Caco-2 (cell line): Measurements from ENCODE around the gene UBAP2. TPM values are rescaled to one million over a fixed set of nuclear protein-coding genes. Genes with fewer than 3 reads are reported as not detected.

Source experiments
- BruUV-seq: library from RNA; stranded (reverse); fragments of 400-500 nt; replicated peaks from 2 replicates; lab custom pipeline; 2021; lab: Mats Ljungman, UMichigan
- CTCF ChIA-PET: fragments of 300-600 bp; sonication (Branson Sonifier 250); formaldehyde crosslinking; loops from one replicate; lab custom pipeline; 2022; ENCODE audit warnings: antibody characterized with exemption; lab: Charles Lee
- POLR2A ChIA-PET: fragments of 300-600 bp; sonication (Branson Sonifier 250); formaldehyde crosslinking; loops from one replicate; lab custom pipeline; 2022; ENCODE audit warnings: antibody characterized with exemption; lab: Charles Lee
- DNase-seq, 2 experiments: peaks; one replicate each; pipeline versions ENCODE4 v3.0.0 to v3.0.0-alpha.2; 2020 to 2022
- H3K27me3 ChIP-seq: replicated peaks from 2 replicates; pipeline ENCODE4 v1.6.0; 2011; ENCODE audit warnings: low read length; ENCODE audit not compliant: control insufficient read depth, insufficient read depth
- H3K36me3 ChIP-seq: 2 replicates; pipeline ENCODE4 v1.5.1; 2011; ENCODE audit warnings: low read length; ENCODE audit not compliant: control insufficient read depth, insufficient read depth
- H3K4me1 ChIP-seq: fragments of 250-450 bp; sonication (Bioruptor Pico); 2 replicates; pipeline ENCODE4 v1.5.1; 2020; ENCODE audit warnings: mild to moderate bottlenecking
- H3K4me3 ChIP-seq: 2 replicates; pipeline ENCODE4 v1.5.1; 2011; ENCODE audit warnings: low read depth, mild to moderate bottlenecking, control low read depth, low read length
- H3K9me3 ChIP-seq: fragments of 250-450 bp; sonication (Bioruptor Pico); 2 replicates; pipeline ENCODE4 v1.5.1; 2020; ENCODE audit warnings: mild to moderate bottlenecking, moderate library complexity
- H3K27ac Mint-ChIP-seq: one replicate; pipeline ENCODE4 v1.8.0; 2022; ENCODE audit warnings: mixed read lengths; ENCODE audit not compliant: unreplicated experiment
- H3K27me3 Mint-ChIP-seq: one replicate; pipeline ENCODE4 v1.8.0; 2022; ENCODE audit warnings: mixed read lengths; ENCODE audit not compliant: insufficient read depth, unreplicated experiment
- H3K36me3 Mint-ChIP-seq: one replicate; pipeline ENCODE4 v1.8.0; 2022; ENCODE audit warnings: mild to moderate bottlenecking, mixed read lengths; ENCODE audit not compliant: insufficient read depth, unreplicated experiment
- H3K4me1 Mint-ChIP-seq: one replicate; pipeline ENCODE4 v1.8.0; 2022; ENCODE audit warnings: low read depth, mixed read lengths; ENCODE audit not compliant: unreplicated experiment
- H3K4me3 Mint-ChIP-seq: one replicate; pipeline ENCODE4 v1.8.0; 2022; ENCODE audit warnings: mild to moderate bottlenecking, moderate library complexity, mixed read lengths; ENCODE audit not compliant: unreplicated experiment
- H3K9me3 Mint-ChIP-seq: one replicate; pipeline ENCODE4 v1.8.0; 2022; ENCODE audit warnings: mixed read lengths; ENCODE audit not compliant: unreplicated experiment
- CTCF ChIP-seq, 2 experiments: fragments of 200-600 bp in 1 of 2; IDR thresholded peaks; 1 replicate in 1 of 2; 2 replicates in 1 of 2; pipeline versions ENCODE4 v1.5.1 to v1.8.0; 2011 to 2022; ENCODE audit warnings: antibody characterized with exemption in 1 of 2, control low read depth in 1 of 2, inconsistent platforms in 1 of 2, low read depth in 1 of 2, low read length in 1 of 2, mild to moderate bottlenecking in 1 of 2, moderate library complexity in 1 of 2; ENCODE audit not compliant: insufficient read depth in 1 of 2, severe bottlenecking in 1 of 2, unreplicated experiment in 1 of 2
- intact Hi-C: fragments of 100-400 bp; cut with micrococcal nuclease; formaldehyde crosslinking; loops from one replicate; pipeline ENCODE4 v1.10.0; 2022; ENCODE audit not compliant: unreplicated experiment
- total RNA-seq: library from RNA; stranded (reverse); gene quantifications from 2 replicates; pipeline ENCODE4 v1.2.3, GENCODE V29; 2022

The UBAP2 gene
- total RNA-seq, 1 experiment from 2014 or later: 87.5 TPM

- 0 out of 2 replicates have a peak, but pooled peaks cover 7% of the 10 kb centered on the region for H3K4me1 ChIP-seq
- no peaks in the 10 kb centered on the region for H3K9me3 ChIP-seq
- Mint-ChIP-seq H3K4me3 (no peak overlapping the region), H3K4me1 (peaks cover 25% of the 10 kb centered on the region), H3K27me3 (no peaks in the 10 kb centered on the region), H3K36me3 (no peaks in the 10 kb centered on the region), H3K27ac (no peak overlapping the region), H3K9me3 (no peaks in the 10 kb centered on the region)
- H3K4me3 ChIP-seq: no peak overlapping the region
- H3K36me3 ChIP-seq: no peaks in the 10 kb centered on the region
- ChIA-PET CTCF (no interaction called here), POLR2A (no interaction called here)
- no TSS peak for BruUV-seq
- TF ChIP-seq CTCF (IDR thresholded peaks at IDR 0.05; ENCODE audit: insufficient read depth in 1 of 2, low read depth in 1 of 2, low read length in 1 of 2, severe bottlenecking in 1 of 2, unreplicated experiment in 1 of 2): no peak
- no peak for DNase-seq
- H3K27me3 ChIP-seq: no peaks in the 10 kb centered on the region
- intact Hi-C loops: no loop called here
Observed at GRCh38 chr9:33880211-33881089, 168.2 kb downstream of the UBAP2 start.

- POLR2A ChIA-PET: no interaction called here
Observed at GRCh38 chr9:33878691-33879366, 169.9 kb downstream of the UBAP2 start.

More at GRCh38 chr9:33878691-33879366, 169.9 kb downstream of the UBAP2 start:
- H3K4me3 Mint-ChIP-seq: no peak overlapping the region
- DNase-seq: no peak
- intact Hi-C loops: no loop called here
- peaks cover 1% of the 10 kb centered on the region; the same call in 1 of the 2 replicates for H3K36me3 ChIP-seq
- no peaks in the 10 kb centered on the region for H3K36me3 Mint-ChIP-seq
- TF ChIP-seq CTCF (IDR thresholded peaks at IDR 0.05; ENCODE audit: insufficient read depth in 1 of 2, low read depth in 1 of 2, low read length in 1 of 2, severe bottlenecking in 1 of 2, unreplicated experiment in 1 of 2): no peak
- CTCF ChIA-PET: no interaction called here
- no peak overlapping the region for H3K4me3 ChIP-seq
- H3K4me1 ChIP-seq: 0 out of 2 replicates have a peak, but pooled peaks cover 7% of the 10 kb centered on the region
- no peaks in the 10 kb centered on the region for H3K9me3 ChIP-seq
- peaks cover 25% of the 10 kb centered on the region for H3K4me1 Mint-ChIP-seq
- no peaks in the 10 kb centered on the region for H3K27me3 Mint-ChIP-seq
- no peak overlapping the region for H3K27ac Mint-ChIP-seq
- no TSS peak for BruUV-seq
- no peaks in the 10 kb centered on the region for H3K27me3 ChIP-seq
- no peaks in the 10 kb centered on the region for H3K9me3 Mint-ChIP-seq
